ENCODE results near the gene TOP1. TPM values are rescaled to one million over a fixed set of nuclear protein-coding genes. Genes with fewer than 3 reads are reported as not detected.

The TOP1 gene
- total RNA-seq, 2 experiments from 2014 or later, result 37.6 to 41.7 TPM

DNA sequence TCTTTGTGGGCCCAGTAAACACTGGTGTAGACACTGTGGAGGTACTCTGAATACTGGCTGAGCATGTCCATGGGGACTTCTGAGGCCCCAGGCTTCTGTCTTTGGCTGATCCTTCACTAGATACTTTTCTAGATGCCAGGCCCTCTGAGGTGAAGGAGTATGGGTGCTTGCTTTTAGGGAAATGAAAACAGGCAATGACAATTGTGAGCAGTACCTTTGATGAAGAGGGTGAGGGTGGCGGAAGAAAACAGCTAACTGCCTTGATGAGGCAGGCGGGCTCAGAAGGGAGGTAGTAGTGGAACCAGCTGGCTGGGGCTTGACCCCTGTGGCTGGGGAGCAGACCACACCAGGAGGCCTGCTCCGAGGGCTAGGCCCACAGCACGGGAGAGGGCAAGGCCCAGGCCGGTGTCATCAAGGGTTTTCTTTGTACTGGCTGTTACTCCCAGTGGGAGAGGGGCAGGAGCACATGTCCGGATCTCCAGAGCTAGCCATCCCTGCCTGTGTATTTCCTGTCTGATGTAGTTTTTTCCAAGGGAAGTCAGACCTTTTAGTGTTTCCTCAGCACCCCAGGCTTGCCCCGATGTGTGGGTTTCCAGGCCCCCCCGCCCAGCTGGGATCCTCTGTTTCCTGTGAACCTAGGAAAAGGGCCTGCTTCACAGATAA, 112.7 kb downstream of the TOP1 start:
- Mint-ChIP-seq H3K27ac (peak overlapping the region; percentile 96), H3K9me3 (no peaks in the 10 kb centered on the region), H3K4me1 (ENCODE audit: low read depth) (peaks cover 84% of the 10 kb centered on the region), H3K27me3 (no peaks in the 10 kb centered on the region), H3K4me3 (peak overlapping the region; percentile 90), H3K36me3 (ENCODE audit: low read depth) (peaks cover 39% of the 10 kb centered on the region)
- Histone ChIP-seq H3K27me3 (ENCODE audit: control insufficient read depth in 1 of 2, insufficient read depth in 2 of 2, low read length in 2 of 2) (no peaks in the 10 kb centered on the region), H3K4me1 (ENCODE audit: insufficient read depth, low read length) (peaks cover 78% of the 10 kb centered on the region), H3K27ac (ENCODE audit: low read depth in 1 of 2, low read length in 2 of 2) (peak overlapping the region; percentile 83 to 87), H3K9me3 (ENCODE audit: control insufficient read depth in 1 of 2, insufficient read depth in 1 of 2, low read length in 2 of 2) (no peaks in the 10 kb centered on the region), H3K36me3 (ENCODE audit: insufficient read depth, low read length) (peaks cover 5% of the 10 kb centered on the region), H3K4me3 (ENCODE audit: low read length) (peak overlapping the region; percentile 90)
- ChIA-PET POLR2A (interaction anchor here (0.6 to 14.5 kb wide), 7 partner anchors 10 to 477 kb away, joined by 3 to 403 read pairs (median 4); partner anchors contain the start of gene CHD6), CTCF (interaction anchor here (1.0 to 1.3 kb wide), 4 partner anchors 10 to 178 kb away, joined by 3 to 7 read pairs (median 4); no protein-coding TSS in a partner anchor)
- peak in 3 of 14 experiments; percentile 35 to 48 (median 37) for DNase-seq
- TF ChIP-seq, protein P1, sequence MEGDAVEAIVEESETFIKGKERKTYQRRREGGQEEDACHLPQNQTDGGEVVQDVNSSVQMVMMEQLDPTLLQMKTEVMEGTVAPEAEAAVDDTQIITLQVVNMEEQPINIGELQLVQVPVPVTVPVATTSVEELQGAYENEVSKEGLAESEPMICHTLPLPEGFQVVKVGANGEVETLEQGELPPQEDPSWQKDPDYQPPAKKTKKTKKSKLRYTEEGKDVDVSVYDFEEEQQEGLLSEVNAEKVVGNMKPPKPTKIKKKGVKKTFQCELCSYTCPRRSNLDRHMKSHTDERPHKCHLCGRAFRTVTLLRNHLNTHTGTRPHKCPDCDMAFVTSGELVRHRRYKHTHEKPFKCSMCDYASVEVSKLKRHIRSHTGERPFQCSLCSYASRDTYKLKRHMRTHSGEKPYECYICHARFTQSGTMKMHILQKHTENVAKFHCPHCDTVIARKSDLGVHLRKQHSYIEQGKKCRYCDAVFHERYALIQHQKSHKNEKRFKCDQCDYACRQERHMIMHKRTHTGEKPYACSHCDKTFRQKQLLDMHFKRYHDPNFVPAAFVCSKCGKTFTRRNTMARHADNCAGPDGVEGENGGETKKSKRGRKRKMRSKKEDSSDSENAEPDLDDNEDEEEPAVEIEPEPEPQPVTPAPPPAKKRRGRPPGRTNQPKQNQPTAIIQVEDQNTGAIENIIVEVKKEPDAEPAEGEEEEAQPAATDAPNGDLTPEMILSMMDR (IDR thresholded peaks at IDR 0.05), result no peak
- intact Hi-C loops (cut with DNase I, micrococcal nuclease), result loop anchor here in 1 of 2 experiments (5.0 kb wide), 1 partner anchor 109 kb away; no protein-coding TSS in a partner anchor
- ATAC-seq (ENCODE audit: poor library complexity), result no peak

DNA sequence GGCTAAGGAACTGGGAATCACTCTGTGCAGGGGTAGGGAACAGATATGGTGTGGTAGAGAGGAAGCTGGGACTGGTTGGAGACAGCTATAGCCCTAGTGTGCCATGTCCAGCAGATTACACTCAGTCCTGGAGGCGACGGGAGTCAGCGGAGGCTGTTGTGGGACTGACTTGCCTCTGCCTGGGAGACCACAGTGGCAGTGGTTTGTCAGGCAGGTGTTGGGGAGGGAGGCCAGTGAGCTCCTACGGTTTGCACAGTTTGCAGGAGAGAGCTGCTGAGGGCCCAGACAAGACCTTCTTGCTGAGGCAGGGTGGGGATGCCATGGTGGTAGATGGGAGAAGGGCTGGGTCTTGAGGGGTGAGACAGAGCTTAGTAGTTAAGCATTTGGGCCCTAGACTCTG, 113.6 kb downstream of the TOP1 start:
- Histone ChIP-seq H3K27ac (ENCODE audit: low read depth in 1 of 2, low read length in 2 of 2) (peak overlapping the region; percentile 83 to 87), H3K4me1 (ENCODE audit: insufficient read depth, low read length) (peaks cover 83% of the 10 kb centered on the region), H3K36me3 (ENCODE audit: insufficient read depth, low read length) (peaks cover 6% of the 10 kb centered on the region), H3K9me3 (ENCODE audit: control insufficient read depth in 1 of 2, insufficient read depth in 1 of 2, low read length in 2 of 2) (no peaks in the 10 kb centered on the region), H3K4me3 (ENCODE audit: low read length) (peak overlapping the region; percentile 90), H3K27me3 (ENCODE audit: control insufficient read depth in 1 of 2, insufficient read depth in 2 of 2, low read length in 2 of 2) (no peaks in the 10 kb centered on the region)
- peak overlapping the region; percentile 96 for H3K27ac Mint-ChIP-seq
- DNase-seq, result peak in 1 of 14 experiments; percentile 35
- peak overlapping the region; percentile 90 for H3K4me3 Mint-ChIP-seq
- H3K36me3 Mint-ChIP-seq (ENCODE audit: low read depth), result peaks cover 39% of the 10 kb centered on the region
- ChIA-PET POLR2A (interaction anchor here (1.0 to 14.5 kb wide), 5 partner anchors 9 to 476 kb away, joined by 3 to 403 read pairs (median 6); partner anchors contain the start of gene CHD6), CTCF (interaction anchor here (1.0 to 1.7 kb wide), 4 partner anchors 9 to 31 kb away, joined by 4 to 10 read pairs (median 6); no protein-coding TSS in a partner anchor)
- H3K9me3 Mint-ChIP-seq, result no peaks in the 10 kb centered on the region
- H3K27me3 Mint-ChIP-seq, result no peaks in the 10 kb centered on the region
- TF ChIP-seq, protein P1 (IDR thresholded peaks at IDR 0.05), result no peak
- intact Hi-C loops (cut with DNase I, micrococcal nuclease), result loop anchor here in 1 of 2 experiments (5.0 kb wide), 1 partner anchor 110 kb away; no protein-coding TSS in a partner anchor
- ATAC-seq (ENCODE audit: poor library complexity), result no peak
- H3K4me1 Mint-ChIP-seq (ENCODE audit: low read depth), result peaks cover 91% of the 10 kb centered on the region

DNA sequence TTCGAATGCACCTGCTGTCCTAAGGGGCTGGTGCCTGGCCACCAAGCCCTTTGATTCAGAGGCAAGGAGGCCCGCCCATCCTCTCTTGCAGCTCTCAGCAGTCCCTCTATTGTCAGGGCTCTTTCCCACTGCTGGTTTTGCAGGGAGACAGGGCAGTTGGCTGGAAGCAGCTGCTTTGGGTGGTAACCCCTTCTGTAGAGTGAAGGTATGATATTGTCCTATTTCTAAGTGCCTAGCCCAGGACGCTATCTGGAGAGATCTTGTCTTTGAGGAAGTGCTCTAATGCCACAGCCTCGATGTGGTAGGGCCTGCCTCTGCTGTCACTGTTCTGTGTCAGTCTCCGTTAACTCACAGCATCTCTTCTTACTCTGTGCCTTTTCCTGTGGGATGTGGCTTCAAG, 114.3 kb downstream of the TOP1 start:
- peaks cover 39% of the 10 kb centered on the region for H3K36me3 Mint-ChIP-seq (ENCODE audit: low read depth)
- H3K4me1 Mint-ChIP-seq (ENCODE audit: low read depth), result peaks cover 95% of the 10 kb centered on the region
- intact Hi-C loops (cut with DNase I, micrococcal nuclease), result loop anchor here in 1 of 2 experiments (5.0 kb wide), 1 partner anchor 111 kb away; no protein-coding TSS in a partner anchor
- no peaks in the 10 kb centered on the region for H3K9me3 ChIP-seq (ENCODE audit: control insufficient read depth in 1 of 2, insufficient read depth in 1 of 2, low read length in 2 of 2)
- peak overlapping the region; percentile 90 for H3K4me3 ChIP-seq (ENCODE audit: low read length)
- peak; percentile 70 for ATAC-seq (ENCODE audit: poor library complexity)
- TF ChIP-seq, protein P1 (IDR thresholded peaks at IDR 0.05), result no peak
- H3K27me3 Mint-ChIP-seq, result no peaks in the 10 kb centered on the region
- DNase-seq, result peak in 9 of 14 experiments; percentile 24 to 73 (median 49)
- peak overlapping the region; percentile 83 to 87 for H3K27ac ChIP-seq (ENCODE audit: low read depth in 1 of 2, low read length in 2 of 2)
- ChIA-PET POLR2A (interaction anchor here (1.0 to 14.5 kb wide), 5 partner anchors 8 to 475 kb away, joined by 3 to 403 read pairs (median 6); partner anchors contain the start of gene CHD6), CTCF (interaction anchor here (1.1 to 2.1 kb wide), 3 partner anchors 9 to 14 kb away, joined by 3 to 10 read pairs (median 5); no protein-coding TSS in a partner anchor)
- H3K4me3 Mint-ChIP-seq, result peak overlapping the region; percentile 90
- no peaks in the 10 kb centered on the region for H3K9me3 Mint-ChIP-seq
- no peaks in the 10 kb centered on the region for H3K27me3 ChIP-seq (ENCODE audit: control insufficient read depth in 1 of 2, insufficient read depth in 2 of 2, low read length in 2 of 2)
- H3K36me3 ChIP-seq (ENCODE audit: insufficient read depth, low read length), result peaks cover 6% of the 10 kb centered on the region
- H3K27ac Mint-ChIP-seq, result peak overlapping the region; percentile 96
- peaks cover 89% of the 10 kb centered on the region for H3K4me1 ChIP-seq (ENCODE audit: insufficient read depth, low read length)
